ENCODE results near the gene PRSS50.
"Not testable (repeated sequence)": the region's sequence is repeated elsewhere in the genome, so short reads cannot be mapped to it uniquely, and the experiment has no call there.

PRSS50 gene

GRCh38 chr3:46717447-46718231, at the start of gene PRSS50:
PRSS50 (minus strand) TSS chr3:46717869; CDS start chr3:46717824, 45 bp downstream.
- DNase-seq (ENCODE audit: extremely low spot score, insufficient read length, low read depth) (no peak), FAIRE-seq (no peak)

GRCh38 chr3:46764206-46764605, 46.5 kb upstream of the PRSS50 start:
- no peak for FAIRE-seq
- no peak for DNase-seq (ENCODE audit: extremely low spot score, insufficient read length, low read depth)

- FAIRE-seq (no peak), DNase-seq (ENCODE audit: extremely low spot score, insufficient read length, low read depth) (no peak)
Measured at GRCh38 chr3:46763178-46763577, 45.5 kb upstream of the PRSS50 start.

- no peak for FAIRE-seq
Measured at GRCh38 chr3:46759239-46760167, 41.8 kb upstream of the PRSS50 start.

GRCh38 chr3:46756642-46757041, 39.0 kb upstream of the PRSS50 start:
- FAIRE-seq = no peak
- DNase-seq (ENCODE audit: extremely low spot score, insufficient read length, low read depth) = no peak

More at GRCh38 chr3:46759239-46760167, 41.8 kb upstream of the PRSS50 start:
- no peak for DNase-seq (ENCODE audit: extremely low spot score, insufficient read length, low read depth)

GRCh38 chr3:46755646-46756045, 38.0 kb upstream of the PRSS50 start:
- FAIRE-seq (no peak), DNase-seq (ENCODE audit: extremely low spot score, insufficient read length, low read depth) (no peak)

GRCh38 chr3:46753127-46753526, 35.5 kb upstream of the PRSS50 start:
- DNase-seq (ENCODE audit: extremely low spot score, insufficient read length, low read depth) = not testable (repeated sequence)
- FAIRE-seq = peak; percentile 66

- FAIRE-seq (no peak), DNase-seq (ENCODE audit: extremely low spot score, insufficient read length, low read depth) (no peak)
Measured at GRCh38 chr3:46750555-46751038, 32.9 kb upstream of the PRSS50 start.

GRCh38 chr3:46749129-46749528, 31.5 kb upstream of the PRSS50 start:
- no peak for DNase-seq (ENCODE audit: extremely low spot score, insufficient read length, low read depth)
- no peak for FAIRE-seq

- DNase-seq (ENCODE audit: extremely low spot score, insufficient read length, low read depth) = no peak
- FAIRE-seq = no peak
Measured at GRCh38 chr3:46748170-46748569, 30.5 kb upstream of the PRSS50 start.

- FAIRE-seq (no peak), DNase-seq (ENCODE audit: extremely low spot score, insufficient read length, low read depth) (no peak)
Measured at GRCh38 chr3:46746711-46747110, 29.0 kb upstream of the PRSS50 start.

- DNase-seq (ENCODE audit: extremely low spot score, insufficient read length, low read depth) (no peak), FAIRE-seq (no peak)
Measured at GRCh38 chr3:46742992-46743585, 25.4 kb upstream of the PRSS50 start.

GRCh38 chr3:46739565-46739964, 21.9 kb upstream of the PRSS50 start:
- not testable (repeated sequence) for FAIRE-seq

GRCh38 chr3:46737329-46737731, 19.7 kb upstream of the PRSS50 start:
- no peak for DNase-seq (ENCODE audit: extremely low spot score, insufficient read length, low read depth)

More at GRCh38 chr3:46739565-46739964, 21.9 kb upstream of the PRSS50 start:
- not testable (repeated sequence) for DNase-seq (ENCODE audit: extremely low spot score, insufficient read length, low read depth)

GRCh38 chr3:46736006-46736872, 18.6 kb upstream of the PRSS50 start:
- no peak for FAIRE-seq
- no peak for DNase-seq (ENCODE audit: extremely low spot score, insufficient read length, low read depth)

More at GRCh38 chr3:46737329-46737731, 19.7 kb upstream of the PRSS50 start:
- FAIRE-seq = no peak

- DNase-seq (ENCODE audit: extremely low spot score, insufficient read length, low read depth) (no peak), FAIRE-seq (no peak)
Measured at GRCh38 chr3:46734773-46735172, 17.1 kb upstream of the PRSS50 start.

- DNase-seq (ENCODE audit: extremely low spot score, insufficient read length, low read depth) = no peak
- no peak for FAIRE-seq
Measured at GRCh38 chr3:46733026-46733800, 15.5 kb upstream of the PRSS50 start.

GRCh38 chr3:46731795-46732194, 14.1 kb upstream of the PRSS50 start:
- no peak for DNase-seq (ENCODE audit: extremely low spot score, insufficient read length, low read depth)
- FAIRE-seq = peak; percentile 71

- no peak for FAIRE-seq
- DNase-seq (ENCODE audit: extremely low spot score, insufficient read length, low read depth) = no peak
Measured at GRCh38 chr3:46730819-46731218, 13.2 kb upstream of the PRSS50 start.

All from GM18507 (cell line).